GM18508 (cell line): ENCODE results near the gene CORO2A.
"Not testable (repeated sequence)": the region's sequence is repeated elsewhere in the genome, so short reads cannot be mapped to it uniquely, and the experiment has no call there.

Source experiments
- ATAC-seq: cut with Tn5 transposase; IDR thresholded peaks from one replicate; pipeline ENCODE4 v1.9.1; 2021; ENCODE audit warnings: moderate number of reproducible peaks; ENCODE audit not compliant: insufficient read depth, unreplicated experiment

The CORO2A gene

GRCh38 chr9:98146101-98146991, 46.1 kb downstream of the CORO2A start:
- no peak for ATAC-seq

- ATAC-seq: no peak
These were observed 47.8 kb downstream of the CORO2A start for GRCh38 chr9:98144631-98145030.

- no peak for ATAC-seq
These were observed 48.4 kb downstream of the CORO2A start for GRCh38 chr9:98144076-98144475.

- no peak for ATAC-seq
These were observed 49.4 kb downstream of the CORO2A start for GRCh38 chr9:98142925-98143481.

- ATAC-seq: no peak
These were observed 50.1 kb downstream of the CORO2A start for GRCh38 chr9:98142182-98142907.

- ATAC-seq: no peak
These were observed 51.9 kb downstream of the CORO2A start for GRCh38 chr9:98140503-98140902.

GRCh38 chr9:98136489-98136888, 55.9 kb downstream of the CORO2A start:
- no peak for ATAC-seq

GRCh38 chr9:98135938-98136337, 56.5 kb downstream of the CORO2A start:
- ATAC-seq: no peak

- ATAC-seq: no peak
These were observed 56.9 kb downstream of the CORO2A start for GRCh38 chr9:98135558-98135934.

GRCh38 chr9:98134702-98135557, 57.5 kb downstream of the CORO2A start:
- ATAC-seq: no peak

GRCh38 chr9:98132806-98133631, 59.4 kb downstream of the CORO2A start:
- ATAC-seq: no peak

- ATAC-seq: no peak
These were observed 60.3 kb downstream of the CORO2A start for GRCh38 chr9:98132158-98132557.

GRCh38 chr9:98130576-98131228, 61.7 kb downstream of the CORO2A start:
- ATAC-seq: no peak

- not testable (repeated sequence) for ATAC-seq
These were observed 62.4 kb downstream of the CORO2A start for GRCh38 chr9:98130060-98130459.

- ATAC-seq: peak; percentile 75
These were observed 63.0 kb downstream of the CORO2A start for GRCh38 chr9:98129451-98129881.

- no peak for ATAC-seq
These were observed 64.1 kb downstream of the CORO2A start for GRCh38 chr9:98128316-98128715.

GRCh38 chr9:98127226-98127625, 65.2 kb downstream of the CORO2A start:
- ATAC-seq: no peak

- no peak for ATAC-seq
These were observed 67.6 kb downstream of the CORO2A start for GRCh38 chr9:98124637-98125426.
